ENCODE measurements around the gene MEF2A.
"Not testable (repeated sequence)": the region's sequence is repeated elsewhere in the genome, so short reads cannot be mapped to it uniquely, and the experiment has no call there.

MEF2A gene

DNA sequence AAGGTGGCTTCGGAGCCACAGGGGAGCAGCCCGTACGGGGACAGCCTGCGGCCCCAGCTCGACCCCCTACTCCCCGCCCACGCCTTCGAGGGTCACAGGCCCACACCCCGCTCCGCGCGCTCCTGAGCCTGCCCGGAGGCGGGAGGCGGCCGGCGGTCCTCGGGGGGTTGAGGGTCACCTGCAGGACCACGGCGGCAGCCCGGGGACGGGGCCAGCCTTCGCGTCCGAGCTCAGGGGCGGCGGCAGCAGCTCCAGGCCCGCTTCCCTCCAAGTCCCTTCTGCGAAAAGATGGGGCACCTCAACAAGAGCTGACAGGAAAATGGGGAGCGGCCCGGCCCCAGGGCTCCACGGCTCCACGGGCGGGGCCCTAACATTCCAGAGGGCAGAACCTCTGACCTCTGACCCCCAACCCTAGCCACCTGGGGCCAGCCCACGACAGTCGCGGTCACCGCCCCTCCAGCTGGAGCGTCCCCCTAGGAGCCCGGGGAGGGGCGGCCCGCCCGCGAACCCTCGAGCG lies 167.0 kb downstream of the MEF2A start:
- FAIRE-seq = no peak

DNA sequence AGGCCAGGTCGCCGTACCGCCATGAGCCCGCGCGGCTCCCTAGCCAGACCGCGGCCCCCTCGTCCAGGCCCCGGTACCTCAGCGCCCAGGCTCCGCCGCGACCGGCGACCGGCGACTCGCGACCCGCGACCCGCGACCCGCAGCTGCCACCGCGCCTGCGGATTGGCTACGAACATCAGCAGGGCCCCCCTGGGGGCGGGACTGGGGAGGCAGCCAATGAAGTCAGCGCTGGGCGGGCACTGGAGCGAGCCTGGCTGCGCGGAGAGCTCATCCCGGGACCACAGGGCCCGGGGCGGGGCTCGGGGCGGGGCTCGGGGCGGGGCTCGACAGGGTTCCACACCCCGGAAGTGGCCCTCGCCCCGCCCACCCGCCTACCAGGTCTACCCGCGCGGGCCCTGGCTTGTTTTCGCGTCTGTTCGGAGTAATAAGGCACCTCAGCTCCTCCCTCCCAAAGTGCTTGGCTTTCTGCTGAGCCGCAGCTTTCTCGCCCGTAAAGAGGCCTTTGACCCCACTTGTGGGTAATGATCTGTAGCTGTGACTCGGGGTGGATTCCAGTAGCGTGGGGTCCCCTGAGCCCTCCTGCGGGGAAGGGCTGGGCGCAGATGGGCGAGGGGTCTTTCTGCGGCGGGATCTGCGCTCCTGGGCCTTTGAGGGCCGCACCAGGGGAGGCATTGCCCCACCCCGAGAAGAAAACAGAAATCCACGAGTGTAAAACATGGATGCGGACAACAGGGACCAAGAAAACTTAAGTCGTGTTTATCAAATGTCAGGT lies 167.7 kb downstream of the MEF2A start, which contains the start of gene LYSMD4:
Gene LYSMD4, minus strand, starts transcription at position 170 of the 772 bp plus-strand sequence. CDS start 1,438 bp downstream, outside the sequence.
- FAIRE-seq = no peak

DNA sequence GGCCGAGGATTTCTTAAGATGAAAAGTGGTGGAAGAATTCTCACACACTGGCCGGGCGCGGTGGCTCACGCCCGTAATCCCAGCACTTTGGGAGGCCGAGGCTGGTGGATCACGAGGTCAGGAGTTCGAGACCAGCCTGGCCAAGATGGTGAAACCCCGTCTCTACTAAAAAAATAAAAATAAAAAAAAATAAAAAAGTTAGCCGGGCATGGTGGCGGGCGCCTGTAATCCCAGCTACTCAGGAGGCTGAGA lies 168.2 kb downstream of the MEF2A start:
- not testable (repeated sequence) for FAIRE-seq

DNA sequence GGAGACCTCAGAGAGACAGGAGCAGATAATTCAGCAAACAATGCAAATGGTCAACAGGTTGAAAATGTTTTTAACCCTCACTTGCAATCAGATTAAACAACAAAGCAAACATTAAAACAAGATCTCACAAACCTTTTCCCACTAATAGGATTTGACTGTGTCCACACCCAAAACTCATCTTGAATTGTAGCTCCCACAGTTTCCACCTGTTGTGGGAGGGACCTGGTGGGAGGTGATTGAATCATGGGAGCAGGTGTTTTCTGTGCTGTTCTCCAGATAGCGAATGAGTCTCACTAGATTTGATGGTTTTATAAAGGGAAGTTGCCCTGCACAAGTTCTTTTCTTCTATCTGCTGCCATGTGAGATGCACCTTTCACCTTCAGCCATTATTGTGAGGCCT lies 168.8 kb downstream of the MEF2A start:
- no peak for FAIRE-seq

DNA sequence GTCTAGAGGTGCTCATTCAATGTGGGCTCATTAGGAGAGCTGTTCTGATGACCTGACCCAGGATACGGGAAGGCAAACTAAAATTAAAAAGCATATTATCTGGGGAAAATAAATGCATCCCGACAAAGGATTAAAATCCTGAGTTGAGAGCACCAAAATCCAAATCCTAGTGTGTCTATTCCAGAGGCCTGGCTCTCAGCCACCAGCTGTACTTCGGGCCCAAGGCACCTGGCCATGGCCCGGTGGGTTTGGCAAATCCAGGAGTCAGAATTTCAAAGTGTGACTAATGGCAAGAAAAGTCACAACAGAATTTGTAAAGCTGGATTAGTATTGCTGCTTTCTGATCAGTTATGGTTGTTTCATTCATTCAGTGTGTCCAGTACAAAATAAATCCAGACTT lies 170.1 kb downstream of the MEF2A start:
- FAIRE-seq = no peak

GRCh38 chr15:99736702-99737101 lies 170.9 kb downstream of the MEF2A start:
- no peak for FAIRE-seq

GRCh38 chr15:99738021-99738847 lies 172.4 kb downstream of the MEF2A start:
- FAIRE-seq = no peak

- FAIRE-seq = no peak
Measured at GRCh38 chr15:99741835-99742234, 176.1 kb downstream of the MEF2A start.

GRCh38 chr15:99744142-99744541 lies 178.4 kb downstream of the MEF2A start:
- no peak for FAIRE-seq

DNA sequence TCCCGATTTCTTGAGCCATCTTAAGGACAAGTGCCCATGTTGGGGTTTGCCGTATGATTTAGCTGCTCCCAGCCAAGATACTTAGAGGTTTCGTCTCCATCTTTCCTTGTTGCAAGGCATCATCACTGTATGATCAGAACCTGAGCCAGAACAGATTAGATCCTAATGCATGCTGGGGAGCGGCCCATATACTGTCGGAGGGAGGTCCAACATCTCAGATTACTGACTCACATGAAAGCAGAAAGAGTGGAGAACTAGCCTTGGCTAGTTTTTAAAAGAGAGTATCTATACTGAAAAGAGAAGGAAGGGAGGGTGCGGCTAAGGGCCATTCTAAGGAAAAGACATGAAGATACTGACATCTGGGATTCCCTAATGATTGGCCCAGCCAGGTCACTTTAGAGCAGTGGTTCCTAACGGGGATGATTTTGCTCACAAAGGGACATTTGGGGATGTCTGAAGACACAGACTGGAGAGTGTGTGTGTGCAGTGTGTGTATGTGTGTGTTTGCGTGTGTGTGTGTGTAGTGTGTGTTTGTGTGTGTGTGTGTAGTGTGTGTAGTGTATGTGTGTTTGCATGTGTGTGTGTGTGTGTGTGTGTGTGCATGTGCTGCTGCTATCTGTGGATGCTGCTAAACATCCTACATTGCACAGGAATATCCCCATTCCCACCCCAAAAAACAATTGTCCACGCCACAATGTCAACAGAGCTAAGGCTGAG lies 179.7 kb downstream of the MEF2A start:
- FAIRE-seq = no peak

DNA sequence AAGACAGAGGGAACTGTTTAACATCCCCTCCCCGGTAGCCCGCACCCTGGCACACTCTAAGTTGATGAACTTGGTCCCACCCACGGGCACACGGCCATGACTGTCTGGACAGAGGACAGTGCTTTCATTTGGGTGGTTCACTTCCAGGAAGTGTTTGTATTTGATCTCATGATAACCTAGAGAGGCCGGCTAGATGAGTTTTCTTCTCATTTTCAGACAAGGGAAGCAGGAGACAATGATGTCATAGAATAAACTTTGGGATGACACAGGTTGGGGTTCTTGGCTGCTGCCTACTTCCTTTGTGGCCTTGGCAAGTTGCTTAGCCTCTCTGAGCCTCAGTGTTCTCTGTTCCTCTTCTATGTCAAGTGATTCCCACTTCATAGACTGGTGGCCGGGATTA lies 183.6 kb downstream of the MEF2A start:
- FAIRE-seq = no peak

DNA sequence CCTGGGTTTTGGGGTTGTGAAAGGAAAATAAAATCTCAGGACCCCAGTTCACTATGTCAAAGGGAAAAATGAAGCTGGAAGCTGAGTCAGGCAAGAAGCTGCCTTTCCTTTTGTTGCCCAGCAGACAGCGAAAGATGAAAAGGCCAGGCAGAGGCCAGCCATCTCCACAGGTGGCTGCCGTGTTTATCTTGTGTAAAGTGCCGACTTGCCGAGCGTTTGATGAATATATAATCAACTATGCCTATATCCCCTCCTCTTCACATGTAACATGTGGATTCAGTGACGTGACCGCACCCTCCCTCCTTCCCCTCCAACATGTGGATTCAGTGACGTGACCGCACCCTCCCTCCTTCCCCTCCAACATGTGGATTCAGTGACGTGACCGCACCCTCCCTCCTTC lies 184.5 kb downstream of the MEF2A start:
- FAIRE-seq = not testable (repeated sequence)

DNA sequence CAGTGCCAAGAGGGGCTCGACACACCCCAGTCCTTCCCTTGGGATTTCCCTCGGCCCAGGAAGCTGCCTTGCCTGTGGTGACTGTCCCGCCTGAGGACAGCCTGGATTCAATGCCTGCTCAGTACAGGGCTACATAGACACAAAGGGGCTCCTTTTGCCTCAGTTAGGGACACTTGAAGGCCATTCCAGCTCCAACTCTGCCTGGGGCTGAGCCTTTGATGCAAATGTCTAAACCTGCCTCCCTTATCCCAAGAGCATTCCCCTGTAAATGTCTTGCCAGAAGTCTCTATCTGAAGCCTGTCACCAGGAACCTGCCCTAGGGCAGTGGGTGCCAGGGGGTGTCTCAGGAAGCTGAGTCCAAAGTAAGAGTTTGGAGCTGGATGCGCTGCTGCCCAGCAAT lies 186.8 kb downstream of the MEF2A start:
- FAIRE-seq = no peak

DNA sequence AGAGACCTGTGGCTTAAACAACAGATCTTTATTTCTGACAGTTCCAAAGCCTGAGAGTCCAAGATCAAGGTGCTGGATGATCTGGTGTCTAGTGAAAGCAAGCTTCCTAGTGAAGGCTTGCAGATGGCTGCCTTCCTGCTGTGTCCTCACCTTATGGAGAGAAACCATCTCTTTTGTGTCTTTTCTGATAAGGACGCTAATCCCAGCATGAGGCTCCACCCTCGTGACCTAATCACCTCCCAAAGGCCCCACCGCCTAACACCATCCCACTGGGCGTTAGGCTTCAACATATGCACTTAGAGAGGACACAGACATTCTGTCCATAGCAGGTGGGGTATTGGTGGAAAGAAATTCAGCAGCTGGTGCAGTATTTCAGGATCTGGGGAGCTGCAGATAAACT lies 187.3 kb downstream of the MEF2A start:
- FAIRE-seq = no peak

GRCh38 chr15:99755692-99756409 lies 190.1 kb downstream of the MEF2A start:
- FAIRE-seq = peak; percentile 73

DNA sequence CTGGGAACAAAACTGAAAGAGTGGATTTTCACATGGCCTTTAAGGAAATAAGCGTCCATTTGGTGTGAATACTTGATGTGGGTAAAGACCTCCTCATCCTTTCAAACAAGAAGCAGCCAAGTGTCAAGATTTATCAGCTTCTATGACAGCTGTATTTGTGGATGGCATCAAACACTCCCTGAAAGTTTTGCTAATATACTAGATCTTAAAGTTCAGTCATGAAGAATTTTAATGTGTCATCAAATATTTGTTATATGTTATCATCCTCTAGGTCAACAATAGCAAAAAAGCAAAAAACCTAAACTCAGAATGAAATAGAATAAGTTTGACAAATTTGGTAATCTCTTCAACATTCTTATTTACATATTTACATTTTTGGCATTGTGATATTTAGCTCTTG lies 196.5 kb downstream of the MEF2A start:
- no peak for FAIRE-seq

- no peak for FAIRE-seq
Measured at GRCh38 chr15:99763827-99764226, 198.0 kb downstream of the MEF2A start.

GRCh38 chr15:99764522-99764921 lies 198.7 kb downstream of the MEF2A start:
- FAIRE-seq = no peak
